HG03571 (cell line): Measurements from ENCODE around the gene JMJD1C.
"Not testable (repeated sequence)": the region's sequence is repeated elsewhere in the genome, so short reads cannot be mapped to it uniquely, and the experiment has no call there.

ENCODE experiments used
- ATAC-seq: cut with Tn5 transposase; IDR thresholded peaks from one replicate; pipeline ENCODE4 v1.9.1; 2021; ENCODE audit not compliant: unreplicated experiment

The JMJD1C gene

DNA sequence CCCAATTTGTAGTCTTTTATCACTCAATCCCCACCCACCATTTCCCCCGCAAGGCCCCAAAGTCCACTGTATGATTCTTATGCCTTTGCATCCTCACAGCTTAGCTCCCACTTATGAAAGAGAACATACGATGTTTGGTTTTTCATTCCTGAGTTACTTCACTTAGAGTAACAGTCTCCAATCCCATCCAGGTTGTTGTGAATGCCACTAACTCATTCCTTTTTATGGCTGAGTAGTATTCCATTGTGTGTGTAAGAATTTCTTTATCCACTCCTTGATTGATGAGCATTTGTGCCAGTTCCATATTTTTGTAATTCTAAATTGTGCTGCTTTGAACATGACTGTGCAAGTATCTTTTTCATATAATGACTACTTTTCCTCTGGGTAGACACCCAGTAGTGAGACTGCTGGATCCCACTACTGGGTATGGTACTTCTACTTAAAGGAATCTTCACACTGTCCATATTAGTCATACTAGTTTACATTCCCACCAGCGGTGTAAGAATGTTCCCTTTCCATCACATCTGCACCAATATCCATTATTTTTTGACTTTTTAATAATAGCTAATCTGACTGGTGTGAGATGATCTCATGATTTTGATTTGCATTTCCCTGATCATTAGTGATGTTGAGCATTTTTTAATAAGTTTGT, 152.6 kb downstream of the JMJD1C start:
- no peak for ATAC-seq

DNA sequence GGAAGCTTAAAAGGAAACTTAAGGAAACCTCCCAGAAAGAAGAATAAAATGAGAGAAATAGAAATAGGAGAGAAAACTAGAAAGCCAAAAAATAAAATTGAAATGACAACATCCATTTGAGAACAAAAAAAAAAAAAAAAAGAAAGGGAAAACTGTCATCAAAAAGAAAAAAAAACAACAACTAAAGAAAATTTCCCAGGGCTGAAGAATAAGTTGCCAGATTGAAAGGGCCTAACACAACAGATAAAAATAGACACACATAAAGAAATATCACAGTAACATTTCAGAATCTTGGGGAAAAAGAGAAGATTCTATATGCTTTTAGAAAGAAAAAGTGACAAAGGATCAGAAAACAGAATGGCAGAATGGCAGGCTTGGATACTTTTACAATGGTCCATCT, 157.1 kb downstream of the JMJD1C start:
- no peak for ATAC-seq

DNA sequence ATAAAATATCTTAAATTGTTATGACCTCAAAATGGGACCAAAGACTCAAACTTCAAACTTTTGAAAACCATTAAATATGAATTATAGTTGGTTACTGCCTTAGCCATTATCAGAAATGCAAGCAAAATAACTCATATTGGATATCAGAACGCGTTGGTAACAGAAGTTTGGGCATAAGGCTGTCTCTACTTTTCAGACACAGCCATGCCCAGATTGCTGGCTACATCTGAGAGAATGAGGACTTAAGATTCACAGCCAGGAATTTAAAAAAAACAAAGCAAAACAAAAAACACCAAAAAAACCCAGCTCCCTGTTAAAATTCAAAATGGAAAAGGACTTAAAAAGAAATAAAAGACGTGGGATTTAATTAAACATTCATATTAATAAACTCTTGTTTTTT, 161.6 kb downstream of the JMJD1C start:
- ATAC-seq, result no peak

DNA sequence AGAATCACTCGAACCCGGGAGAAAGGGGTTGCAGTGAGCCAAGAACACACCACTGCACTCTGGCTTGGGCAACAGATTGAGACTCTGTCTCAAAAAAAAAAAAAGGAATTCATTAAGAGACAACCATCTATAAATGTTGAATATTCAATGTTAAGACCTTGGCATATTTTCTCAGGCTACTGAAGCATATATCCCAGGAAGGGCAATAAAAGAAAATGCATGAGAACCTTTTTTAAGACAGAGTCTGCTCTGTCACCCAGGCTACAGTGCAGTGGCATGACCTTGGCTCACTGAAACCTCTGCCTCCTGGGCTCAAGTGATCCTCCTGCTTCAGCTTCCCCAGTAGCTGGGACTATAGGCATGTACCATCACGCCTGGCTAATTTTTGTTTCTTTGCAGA, 165.0 kb downstream of the JMJD1C start:
- ATAC-seq, result no peak

DNA sequence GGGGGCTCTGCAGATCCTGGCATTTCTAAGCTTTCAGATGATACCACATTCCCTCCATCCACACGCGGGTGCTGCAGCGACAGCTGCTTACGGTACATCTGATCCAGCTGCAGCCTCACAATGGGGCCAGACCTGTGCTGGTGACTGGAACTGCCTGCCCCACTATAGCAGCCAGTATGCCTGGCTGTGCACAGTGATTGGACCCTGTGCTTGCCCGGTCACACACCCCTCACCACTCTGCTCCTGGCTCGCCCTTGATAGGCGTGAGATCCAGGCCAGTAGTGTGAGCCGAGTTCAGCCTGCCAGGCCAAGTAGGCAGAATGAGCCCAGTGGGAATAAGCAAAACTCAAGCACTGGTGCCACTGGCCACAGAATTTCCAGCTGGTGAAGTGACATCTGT, 167.8 kb downstream of the JMJD1C start:
- no peak for ATAC-seq

DNA sequence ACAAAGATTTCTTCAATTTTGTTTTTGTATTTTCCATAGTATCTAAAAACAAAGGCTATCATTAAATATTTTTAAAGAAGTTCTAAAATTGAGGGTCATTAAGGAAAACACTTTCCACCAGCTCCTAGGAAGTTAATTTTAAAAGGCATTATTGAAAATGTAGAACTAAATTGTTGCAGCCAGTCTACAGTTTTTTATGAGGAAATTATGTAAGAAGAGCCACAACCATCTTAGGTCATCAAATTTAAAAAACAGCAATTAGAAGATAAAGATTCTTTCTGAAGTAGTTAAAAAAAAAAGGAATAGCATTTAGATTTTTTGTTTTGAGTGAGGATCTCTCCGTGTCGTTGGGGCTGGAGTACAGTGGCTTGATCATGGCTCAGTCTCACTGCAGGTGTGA, 171.0 kb downstream of the JMJD1C start:
- ATAC-seq, result no peak

DNA sequence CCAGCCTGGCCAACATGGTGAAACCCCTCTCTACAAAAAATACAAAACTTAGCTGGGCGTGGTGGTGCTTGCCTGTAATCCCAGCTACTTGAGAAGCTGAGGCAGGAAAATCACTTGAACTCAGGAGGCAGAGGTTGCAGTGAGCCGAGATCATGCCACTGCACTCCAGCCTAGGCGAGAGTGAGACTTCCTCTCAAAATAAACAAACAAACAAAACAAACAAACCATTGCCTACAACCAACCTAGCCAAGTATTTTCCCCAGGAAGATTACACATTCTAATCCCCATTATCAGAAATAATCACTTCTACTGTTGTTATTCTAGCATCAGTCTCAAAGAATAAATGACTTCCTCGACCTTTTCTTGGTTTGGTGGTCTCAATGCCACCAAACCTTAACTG, 172.9 kb downstream of the JMJD1C start:
- ATAC-seq, result not testable (repeated sequence)

DNA sequence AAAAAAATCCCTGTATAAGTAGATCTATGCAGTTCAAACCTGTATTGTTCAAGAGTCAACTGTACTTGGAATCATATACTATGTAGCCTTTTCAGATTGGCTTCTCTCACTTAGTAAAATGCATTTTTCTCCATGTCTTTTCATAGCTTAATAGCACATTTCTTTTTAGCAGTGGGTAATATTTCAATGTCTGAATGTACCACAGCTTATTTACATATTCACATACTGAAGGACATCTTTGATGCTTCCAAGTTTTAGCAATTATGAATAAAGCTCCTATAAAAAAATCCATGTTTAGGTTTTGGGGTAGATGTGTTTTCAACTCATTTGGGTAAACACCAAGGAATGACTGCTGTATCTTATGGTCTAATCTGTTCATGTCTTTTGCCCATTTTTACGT, 177.6 kb downstream of the JMJD1C start:
- ATAC-seq, result no peak

DNA sequence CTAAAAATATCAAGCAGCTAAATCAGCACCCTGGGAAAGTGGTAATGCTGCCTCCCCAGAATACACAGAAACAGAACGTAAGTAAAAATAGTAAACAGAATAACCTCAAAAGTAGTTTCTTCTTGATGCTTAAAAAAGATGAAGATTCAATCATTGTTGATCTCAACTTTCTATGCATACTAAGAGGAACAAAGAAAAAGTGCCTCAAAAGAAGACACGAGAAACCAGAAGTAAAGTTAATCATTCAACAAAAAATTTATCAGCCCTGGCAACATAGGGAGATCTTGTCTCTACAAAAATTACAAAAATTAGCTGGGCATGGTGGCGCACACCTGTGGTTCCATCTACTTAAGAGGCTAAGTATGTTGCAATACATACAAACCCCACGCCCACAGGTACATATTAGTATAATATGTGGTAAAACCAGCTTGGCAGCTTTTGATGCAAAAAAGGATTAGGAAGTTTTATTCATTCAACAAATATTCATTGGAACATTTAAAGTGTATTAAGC, 179.0 kb downstream of the JMJD1C start:
- peak; percentile 85 for ATAC-seq

DNA sequence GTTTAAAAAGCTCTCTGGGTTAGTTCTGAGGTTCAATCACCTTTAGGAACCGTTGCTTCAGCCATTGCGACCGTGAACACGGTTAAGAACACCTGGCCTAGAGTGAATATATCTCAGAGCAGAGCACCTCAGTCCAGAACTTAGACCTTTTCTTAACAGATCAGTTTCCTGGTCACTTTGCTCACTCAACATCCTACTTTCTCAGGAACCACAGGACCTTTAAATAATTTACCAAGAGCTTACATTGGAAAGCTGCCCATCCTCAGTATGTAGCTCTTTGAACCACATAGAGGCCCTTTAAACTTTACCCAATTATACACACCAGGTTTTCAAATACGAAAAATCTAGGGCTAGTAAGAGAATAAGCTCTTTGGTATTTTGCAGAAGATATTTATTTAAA, 179.4 kb downstream of the JMJD1C start:
- peak; percentile 58 for ATAC-seq

DNA sequence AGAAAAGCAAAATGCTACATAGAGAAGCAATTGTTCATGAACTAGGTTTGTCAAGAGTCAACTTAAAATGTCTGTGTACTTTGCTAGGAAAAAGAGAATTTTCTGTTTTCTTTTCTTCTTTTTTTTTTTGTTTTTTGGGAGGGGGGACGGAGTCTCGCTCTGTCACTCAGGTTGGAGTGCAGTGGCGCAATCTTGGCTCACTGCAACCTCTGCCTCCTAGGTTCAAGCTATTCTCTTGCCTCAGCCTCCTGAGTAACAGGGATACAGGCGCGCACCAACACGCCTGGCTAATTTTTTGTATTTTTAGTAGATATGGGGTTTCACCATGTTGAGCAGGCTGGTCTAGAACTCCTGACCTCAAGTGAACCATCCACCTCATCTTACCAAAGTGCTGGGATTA, 181.9 kb downstream of the JMJD1C start:
- ATAC-seq, result not testable (repeated sequence)

DNA sequence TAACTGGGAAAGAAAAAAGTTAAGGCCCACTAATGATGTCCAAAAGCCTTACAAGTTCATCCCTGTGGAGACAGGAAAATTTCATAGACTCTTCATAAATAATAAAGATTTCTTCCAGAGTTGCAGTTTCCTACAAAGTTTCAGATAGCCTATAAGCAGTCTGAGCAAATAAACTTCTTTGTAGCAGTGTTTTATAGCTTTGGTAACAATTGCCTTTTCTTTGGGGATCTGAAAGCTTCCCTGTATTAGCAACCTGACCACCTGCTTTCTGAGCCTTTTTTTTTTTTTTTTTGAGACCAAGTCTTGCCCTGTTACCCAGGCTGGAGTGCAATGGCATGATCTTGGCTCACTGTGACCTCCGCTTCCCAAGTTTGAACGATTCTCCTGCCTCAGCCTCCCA, 182.7 kb downstream of the JMJD1C start:
- ATAC-seq, result no peak

DNA sequence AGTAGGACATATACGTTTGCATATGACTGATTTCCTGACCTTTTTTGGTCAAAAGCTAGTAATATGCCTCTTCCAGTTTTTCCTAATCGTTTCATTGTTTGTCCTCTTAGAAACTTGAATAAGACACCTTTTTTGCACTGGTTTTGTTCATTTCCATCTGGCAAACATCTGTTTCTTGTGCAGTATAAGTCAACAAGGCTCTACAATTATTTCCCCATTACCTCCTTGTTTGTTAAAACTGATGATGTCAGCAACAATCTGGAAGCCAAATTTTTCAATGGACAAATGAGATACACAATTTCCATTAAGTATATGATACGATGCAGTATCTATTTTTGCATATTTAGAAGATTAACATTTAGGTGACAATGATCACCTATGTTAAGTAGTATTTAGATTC, 183.8 kb downstream of the JMJD1C start:
- ATAC-seq, result no peak

DNA sequence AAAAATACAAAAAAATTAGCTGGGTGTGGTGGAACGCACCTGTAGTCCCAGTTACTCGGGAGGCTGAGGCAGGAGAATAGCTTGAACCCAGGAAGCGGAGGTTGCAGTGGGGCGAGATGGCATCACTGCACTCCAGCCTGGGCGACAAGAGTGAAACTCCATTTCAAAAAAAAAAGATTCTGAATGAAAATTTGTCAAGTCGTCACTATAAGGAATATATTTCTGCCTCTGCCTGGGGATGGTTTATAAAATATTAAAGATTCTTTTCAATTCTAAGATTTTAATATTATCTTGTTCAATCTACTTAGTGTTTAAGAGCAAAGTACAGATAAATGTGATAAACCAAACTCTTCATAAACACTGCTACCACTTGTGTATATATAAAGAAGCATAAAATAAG, 185.4 kb downstream of the JMJD1C start:
- ATAC-seq, result no peak

DNA sequence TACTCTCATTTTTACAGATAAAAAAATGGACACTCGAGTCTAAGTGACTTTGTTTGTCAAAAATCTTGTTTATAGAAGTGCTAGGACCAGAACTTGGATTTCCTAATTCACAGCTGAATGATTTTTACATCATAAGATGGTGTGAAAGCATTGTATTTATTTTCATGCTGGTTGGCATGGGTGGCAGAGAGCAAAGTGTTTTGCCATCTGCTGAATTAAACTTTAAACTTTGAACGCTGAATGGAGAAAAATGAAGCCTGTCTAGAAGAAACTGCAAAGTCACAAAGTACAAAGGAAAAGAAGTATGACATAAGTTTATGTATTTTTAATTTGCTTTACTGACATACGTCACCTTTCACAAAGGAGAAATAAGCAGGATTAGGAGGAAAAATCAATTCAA, 190.7 kb downstream of the JMJD1C start:
- ATAC-seq, result no peak

DNA sequence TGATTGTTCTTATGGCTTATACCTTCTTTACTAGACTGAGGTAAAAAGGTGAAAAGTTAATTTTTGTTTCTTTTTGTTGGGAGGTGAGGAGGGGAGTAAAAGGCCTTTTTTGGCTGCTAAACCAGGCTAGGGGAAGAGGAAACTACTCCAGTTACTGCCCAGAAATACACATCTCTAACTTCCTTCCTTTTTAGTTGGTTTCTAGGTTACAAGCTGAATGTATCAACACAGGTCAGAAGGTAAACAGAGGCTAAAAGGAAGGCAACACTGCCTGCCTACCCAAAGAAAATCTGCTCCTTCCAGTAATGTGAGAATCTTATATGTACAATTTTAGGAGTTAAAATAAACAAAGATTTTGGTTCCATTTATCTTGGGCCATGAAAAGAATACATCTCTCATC, 192.2 kb downstream of the JMJD1C start:
- ATAC-seq, result no peak

DNA sequence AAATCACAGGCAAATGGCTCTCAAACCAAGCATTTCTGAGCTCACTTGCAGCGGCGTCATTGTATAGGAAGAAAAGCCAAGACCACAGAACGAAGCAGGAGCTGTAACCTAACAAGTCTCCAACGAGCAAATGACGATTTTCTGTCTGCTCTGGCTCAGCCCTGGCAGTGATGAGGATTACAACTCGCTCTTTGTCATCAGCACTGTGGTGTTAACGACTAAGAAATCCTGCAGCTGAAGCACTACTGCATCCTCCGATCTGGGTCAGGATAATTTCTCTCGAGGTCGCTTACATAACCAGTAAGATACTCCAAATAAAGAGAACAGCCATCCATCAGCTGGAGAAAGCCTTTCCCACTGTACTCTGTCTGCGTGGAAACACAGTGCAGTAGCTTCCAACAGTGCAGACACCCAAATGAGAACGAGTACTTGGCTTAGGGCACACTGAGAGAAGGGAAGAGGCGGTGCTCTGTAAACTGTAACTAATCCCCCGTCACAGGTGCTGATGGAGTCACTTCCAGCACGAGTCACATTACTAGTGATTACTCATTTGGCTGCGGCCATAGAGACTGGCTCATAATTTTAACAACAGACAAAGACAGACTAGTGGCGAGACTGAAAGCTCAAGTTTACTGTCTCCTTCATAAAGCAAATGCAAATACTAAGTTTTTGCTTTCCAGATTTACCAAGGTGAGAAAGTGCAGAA, 196.8 kb downstream of the JMJD1C start:
- ATAC-seq, result peak; percentile 94

DNA sequence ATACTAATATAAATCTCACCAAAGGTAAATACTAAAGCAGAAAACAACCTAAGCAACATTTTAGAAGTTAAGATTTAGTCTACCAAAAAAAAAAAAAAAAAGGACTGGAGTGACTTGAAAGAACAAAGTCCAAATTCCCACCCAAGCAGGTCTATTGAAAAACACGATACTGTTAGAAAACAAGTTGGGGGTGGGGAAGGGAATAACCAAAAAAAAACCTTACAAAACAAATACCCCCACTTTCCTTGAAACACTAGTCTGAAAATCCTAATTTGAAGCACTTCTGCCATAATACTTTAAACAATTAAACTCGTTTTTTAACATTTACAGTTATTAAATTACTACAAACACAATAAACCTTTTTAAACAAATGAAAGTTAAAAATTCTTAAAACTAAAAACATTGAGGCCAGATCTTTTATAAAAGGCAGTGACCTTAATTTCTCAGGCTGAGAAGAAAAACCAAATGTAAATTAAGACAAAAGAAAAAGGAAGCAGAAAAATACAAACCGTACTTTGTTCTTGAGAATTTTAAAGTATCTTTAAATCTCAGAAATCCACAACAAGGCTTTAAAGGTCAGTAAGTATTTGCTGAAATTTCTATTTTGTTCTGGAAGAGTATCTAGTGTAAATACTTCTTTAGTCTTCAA, 197.5 kb downstream of the JMJD1C start:
- no peak for ATAC-seq

DNA sequence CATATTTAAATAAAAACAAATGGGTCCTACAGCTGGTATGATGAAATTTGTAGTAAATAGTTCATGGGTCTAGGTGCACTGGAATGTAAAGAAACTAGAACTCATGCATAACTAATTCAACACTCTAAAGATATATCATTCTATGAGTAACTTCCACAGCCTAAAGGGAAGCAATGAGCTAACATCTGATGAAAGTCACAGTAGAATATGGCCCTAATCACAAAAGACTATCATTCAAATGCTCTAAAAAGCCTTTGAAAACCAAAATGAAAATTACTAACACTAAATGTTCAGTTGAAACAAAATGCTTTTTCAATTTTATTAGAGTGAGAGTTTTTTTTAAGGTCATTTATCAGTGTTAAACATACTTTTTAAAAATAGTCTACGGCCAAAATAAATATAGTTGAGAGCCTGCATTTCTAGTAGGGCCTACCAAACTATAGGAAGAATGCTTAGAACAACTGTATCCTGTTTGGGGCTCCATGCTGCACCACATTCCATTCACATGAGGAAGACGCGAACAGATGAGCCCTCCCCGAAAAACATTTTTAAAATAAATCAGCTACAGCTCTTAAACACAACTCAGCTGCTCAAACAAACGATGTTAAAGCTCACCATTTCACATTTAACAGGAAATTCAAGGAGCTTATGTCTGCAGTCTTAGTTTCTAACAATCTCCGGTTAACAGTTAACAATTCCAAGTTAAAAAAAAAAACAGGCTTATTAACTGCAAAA, 198.2 kb downstream of the JMJD1C start:
- ATAC-seq, result no peak

DNA sequence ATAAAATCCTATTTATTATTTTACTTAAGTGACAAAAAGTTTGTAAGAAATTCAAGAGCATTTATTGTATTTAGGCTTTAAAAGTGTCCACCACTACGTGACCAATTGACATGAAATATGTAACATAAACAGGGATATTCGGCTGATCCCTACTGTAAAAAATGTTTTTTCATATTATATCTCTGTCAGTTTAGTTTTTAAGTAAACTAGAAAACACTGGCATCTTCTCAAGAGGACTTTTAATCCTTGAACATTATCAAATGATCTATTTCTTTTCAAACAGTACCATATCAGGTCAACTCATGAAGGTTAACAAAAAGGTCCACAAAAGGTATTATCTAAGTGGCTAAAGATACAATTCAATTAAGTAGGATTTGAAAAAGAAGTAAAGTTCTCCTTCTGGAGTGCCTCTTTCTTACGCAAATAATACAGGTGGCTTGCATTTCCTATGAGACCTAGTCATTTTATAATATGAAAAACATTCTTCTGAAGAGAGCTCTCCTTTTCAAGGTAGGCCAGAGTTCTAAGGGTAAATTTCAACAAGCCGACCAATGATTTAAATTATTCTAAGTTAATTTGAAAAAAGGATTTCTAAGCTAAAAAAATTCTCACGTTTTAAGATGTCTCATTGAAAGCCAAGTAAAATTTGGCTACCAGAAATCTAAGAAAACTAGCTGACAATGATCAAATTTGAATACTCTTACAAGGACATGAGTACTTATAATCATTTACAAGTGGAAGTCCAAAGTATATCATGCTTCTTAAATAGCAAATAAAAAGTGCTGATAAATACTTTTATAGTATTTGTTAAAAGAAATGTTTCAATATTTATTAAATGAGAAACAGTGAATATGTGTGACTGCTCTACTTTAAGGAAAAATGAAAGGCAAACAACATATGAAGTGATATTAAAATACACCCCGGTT, 199.1 kb downstream of the JMJD1C start:
- ATAC-seq, result no peak
